HepG2 (cell line): Measurements from ENCODE around the gene TMEM19. TPM values are rescaled to one million over a fixed set of nuclear protein-coding genes. Genes with fewer than 3 reads are reported as not detected.

Experiments
- polyA plus RNA-seq, 8 experiments: library from polyadenylated mRNA; depleted of rRNA in 3 of 8; stranded (reverse) in 7 of 8; unstranded in 1 of 8; fragments of >200 nt; fragmentation: Illumina TruSeq in 4 of 8; extraction: Trizol in 4 of 8; gene quantifications; 2 replicates each; pipeline versions ENCODE4 v1.2.1 to v1.2.3, GENCODE V29; 2011 to 2016; ENCODE audit warnings: low read depth in 4 of 8, missing spikeins in 1 of 8, mixed read lengths in 1 of 8; ENCODE audit not compliant: insufficient read depth in 1 of 8
- small RNA-seq, 3 experiments: library from RNA; depleted of rRNA; stranded (forward); fragments of <200 nt; gene quantifications; one replicate each; pipeline ENCODE3, GENCODE V24; 2012; ENCODE audit warnings: low read depth in 2 of 3, low replicate concordance in 1 of 3; ENCODE audit not compliant: insufficient read length in 3 of 3, insufficient read depth in 2 of 3
- total RNA-seq, 5 experiments: library from RNA; depleted of rRNA; stranded (reverse); fragments of >200 nt; fragmentation: Illumina TruSeq; extraction: Trizol; gene quantifications; 2 replicates each; pipeline ENCODE4 v1.2.3, GENCODE V29; 2016; ENCODE audit warnings: low read depth in 1 of 5

The TMEM19 gene
- total and polyA plus RNA-seq, 2 of the 13 experiments (the other 11 are each of a cell fraction or from before 2014, with no cell fraction given): 16.9 to 22.5 TPM

Small RNA genes within 50 kb of the gene (small RNA-seq; reads per million reads assigned to genes)
- gene RF00560: 0 reads per million in 3 experiments

Other genes starting within 250 kb of the TMEM19 start
- 20.6 and 37.0 TPM in 2 replicates for gene LGR5, start 246.3 kb upstream of the TMEM19 start, total RNA-seq (2016; rRNA removed; fragmentation: Illumina TruSeq; extraction: Trizol)
- gene LGR5, start 246.3 kb upstream of the TMEM19 start, polyA plus RNA-seq (2011; rRNA removed): 69.5 and 121 TPM in 2 replicates
- gene ZFC3H1, start 22.2 kb upstream of the TMEM19 start, total RNA-seq (2016; rRNA removed; fragmentation: Illumina TruSeq; extraction: Trizol): 8.9 and 17.1 TPM in 2 replicates
- 31.4 and 38.3 TPM in 2 replicates for gene ZFC3H1, start 22.2 kb upstream of the TMEM19 start, polyA plus RNA-seq (2011; rRNA removed)
- 6.2 and 7.3 TPM in 2 replicates for gene THAP2, start 21.8 kb upstream of the TMEM19 start, total RNA-seq (2016; rRNA removed; fragmentation: Illumina TruSeq; extraction: Trizol)
- 5.0 and 5.2 TPM in 2 replicates for gene THAP2, start 21.8 kb upstream of the TMEM19 start, polyA plus RNA-seq (2011; rRNA removed)
- gene RAB21, start 68.8 kb downstream of the TMEM19 start, total RNA-seq (2016; rRNA removed; fragmentation: Illumina TruSeq; extraction: Trizol): 50.9 and 61.4 TPM in 2 replicates
- 4.4 and 7.1 TPM in 2 replicates for gene RAB21, start 68.8 kb downstream of the TMEM19 start, polyA plus RNA-seq (2011; rRNA removed)
- 8.4 and 18.4 TPM in 2 replicates for gene TBC1D15, start 153.7 kb downstream of the TMEM19 start, total RNA-seq (2016; rRNA removed; fragmentation: Illumina TruSeq; extraction: Trizol)
- gene TBC1D15, start 153.7 kb downstream of the TMEM19 start, polyA plus RNA-seq (2011; rRNA removed): 11.6 and 12.9 TPM in 2 replicates